HG03439 (cell line): ENCODE results near the gene PLCL2.
"Not testable (repeated sequence)": the region's sequence is repeated elsewhere in the genome, so short reads cannot be mapped to it uniquely, and the experiment has no call there.

Experiments used
- ATAC-seq: cut with Tn5 transposase; IDR thresholded peaks from one replicate; pipeline ENCODE4 v1.9.1; 2021; ENCODE audit warnings: mild to moderate bottlenecking, moderate library complexity; ENCODE audit not compliant: unreplicated experiment

PLCL2 gene

GRCh38 chr3:17070161-17070959, 185.6 kb downstream of the PLCL2 start:
- ATAC-seq = no peak

DNA sequence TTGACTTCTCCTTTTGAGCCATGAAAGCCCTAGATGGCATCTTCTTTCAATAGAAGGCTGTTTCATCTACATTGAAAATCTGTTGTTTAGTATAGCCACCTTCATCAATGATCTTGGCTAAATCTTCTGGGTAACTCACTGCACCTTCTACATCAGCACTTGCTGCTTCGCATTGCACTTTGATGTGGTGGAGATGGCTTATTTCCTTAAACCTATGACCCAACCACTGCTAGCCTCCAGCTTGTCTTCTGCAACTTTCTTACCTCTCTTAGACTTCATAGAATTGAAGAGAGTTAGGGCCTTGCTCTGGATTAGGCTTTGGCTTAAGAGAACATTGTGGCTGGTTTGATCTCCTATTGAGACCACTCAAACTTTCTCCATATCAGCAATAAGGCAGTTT, 189.8 kb downstream of the PLCL2 start:
- no peak for ATAC-seq

DNA sequence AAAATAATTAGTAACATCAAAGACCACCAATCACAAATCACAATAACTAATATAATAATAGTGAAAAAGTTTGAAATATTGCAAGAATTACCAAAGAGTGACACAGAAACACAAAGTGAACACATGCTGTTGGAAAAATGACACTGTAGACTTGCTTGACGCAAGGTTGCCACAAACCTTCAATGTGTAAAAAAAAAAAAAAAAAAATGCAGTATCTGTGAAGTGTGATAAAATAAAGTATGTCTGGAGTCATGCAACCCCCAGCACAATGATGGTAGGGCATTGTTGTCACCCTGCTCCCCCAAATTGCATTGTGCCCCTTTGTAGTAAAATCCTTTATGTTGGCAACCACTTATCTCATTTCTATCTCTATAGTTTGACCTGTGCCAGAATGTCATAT, 190.6 kb downstream of the PLCL2 start:
- no peak for ATAC-seq

DNA sequence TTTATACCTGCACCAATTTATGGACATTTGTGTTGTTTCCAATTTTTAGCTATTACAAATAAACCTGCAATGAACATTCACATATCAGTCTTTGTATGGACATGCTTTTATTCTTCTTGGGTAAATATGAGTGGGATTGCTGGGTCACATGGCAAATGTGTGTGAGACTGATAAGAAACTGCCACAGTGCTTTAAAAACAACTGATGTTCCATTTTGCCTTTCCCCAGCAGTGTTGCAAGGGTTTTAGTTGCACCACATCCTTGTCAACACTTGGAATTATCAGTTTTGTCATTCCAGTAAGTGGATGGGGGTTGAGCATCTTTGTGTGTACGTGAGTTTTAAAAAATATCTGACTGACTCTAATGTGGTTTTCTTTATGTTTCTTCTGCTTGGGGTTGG, 191.2 kb downstream of the PLCL2 start:
- ATAC-seq = no peak

DNA sequence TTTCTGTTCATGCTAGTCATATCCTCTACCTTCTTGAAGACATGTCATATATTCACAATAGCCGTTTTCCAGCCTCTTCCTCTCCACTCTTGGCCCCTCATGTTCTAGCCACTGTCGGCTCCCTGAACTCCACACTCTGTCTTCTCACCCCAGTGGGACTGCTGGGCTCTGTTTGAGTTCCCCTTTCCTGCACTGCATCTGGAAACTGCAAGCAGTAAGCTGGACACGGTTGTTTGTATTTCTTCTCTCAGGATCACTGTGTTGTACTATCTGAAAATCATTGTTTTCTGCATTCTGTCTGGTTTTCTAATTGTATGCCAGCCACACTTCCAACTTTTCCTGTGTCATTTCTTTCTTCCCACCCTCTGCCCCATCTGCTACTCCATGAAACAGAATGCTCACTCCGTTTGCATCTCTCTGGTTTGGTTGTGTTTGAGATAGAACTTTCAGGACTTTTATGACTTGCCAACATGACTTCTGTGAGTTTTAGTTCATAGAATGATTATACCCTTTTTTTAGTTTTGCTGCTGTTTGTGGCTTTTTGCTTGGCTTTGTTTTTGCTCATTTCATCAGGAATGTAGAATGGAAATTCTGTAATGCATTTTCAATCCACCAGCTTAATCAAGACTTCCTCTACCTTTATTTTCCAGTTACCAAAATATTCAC, 192.3 kb downstream of the PLCL2 start:
- no peak for ATAC-seq

GRCh38 chr3:17077606-17078005, 192.9 kb downstream of the PLCL2 start:
- no peak for ATAC-seq

- no peak for ATAC-seq
Measured at GRCh38 chr3:17078926-17079465, 194.2 kb downstream of the PLCL2 start.

- ATAC-seq = no peak
Measured at GRCh38 chr3:17079933-17080332, 195.2 kb downstream of the PLCL2 start.

GRCh38 chr3:17081520-17081919, 196.8 kb downstream of the PLCL2 start:
- no peak for ATAC-seq

DNA sequence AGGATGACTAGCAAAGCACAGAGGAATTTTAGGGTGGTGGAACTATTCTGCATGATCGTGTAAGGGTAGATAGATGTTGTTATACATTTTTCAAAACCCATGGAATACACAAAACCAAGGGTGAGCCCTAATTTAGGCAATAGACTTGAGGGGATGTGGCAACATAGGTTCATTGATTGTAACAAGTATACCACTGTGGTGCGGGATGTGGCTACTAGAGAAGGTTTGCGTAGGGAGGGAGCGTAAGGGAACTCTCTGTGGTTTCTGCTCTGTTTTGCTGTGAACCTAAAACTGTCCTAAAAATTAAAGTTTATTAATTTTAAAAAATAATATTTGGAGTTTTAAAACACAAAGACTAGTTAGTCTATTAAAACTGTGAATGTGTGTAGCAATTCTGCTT, 202.8 kb downstream of the PLCL2 start:
- no peak for ATAC-seq

- no peak for ATAC-seq
Measured at GRCh38 chr3:17088017-17088416, 203.3 kb downstream of the PLCL2 start.

- no peak for ATAC-seq
Measured at GRCh38 chr3:17088602-17089313, 204.0 kb downstream of the PLCL2 start.

GRCh38 chr3:17089314-17089700, 204.6 kb downstream of the PLCL2 start:
- no peak for ATAC-seq

DNA sequence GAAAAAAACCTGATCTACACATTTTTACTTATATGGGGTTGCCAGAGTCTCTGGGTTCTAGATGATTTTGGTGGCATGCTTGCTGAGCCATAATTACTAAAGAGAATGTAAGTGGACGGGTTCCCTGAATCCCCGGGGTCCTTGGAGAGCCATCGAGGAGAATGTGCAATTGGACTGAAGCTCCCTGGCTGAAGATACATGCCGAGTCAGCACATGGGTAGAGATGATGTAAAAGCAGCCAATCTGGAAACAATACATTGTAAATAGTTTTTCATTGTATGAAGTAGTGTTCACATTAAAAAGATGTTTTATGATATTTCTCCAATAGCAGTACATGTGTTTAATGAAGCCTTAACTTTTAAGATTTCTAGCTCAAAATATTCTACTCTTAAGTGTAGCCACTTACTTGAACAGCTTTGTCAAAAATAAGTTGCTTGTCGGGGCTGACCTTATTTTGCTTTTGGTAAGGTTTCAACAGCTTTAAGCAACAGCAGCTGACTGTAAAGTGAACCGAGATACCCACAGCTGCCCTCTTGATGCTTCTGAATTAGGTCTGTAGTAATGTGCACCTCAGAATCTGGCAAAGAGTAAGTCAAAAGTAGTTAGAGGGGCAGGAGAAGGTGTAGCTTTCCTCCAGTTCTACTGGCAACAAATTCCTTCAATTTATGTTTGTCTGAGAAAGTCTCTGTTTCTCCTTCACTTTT, 205.7 kb downstream of the PLCL2 start:
- no peak for ATAC-seq

- no peak for ATAC-seq
Measured at GRCh38 chr3:17091910-17092582, 207.3 kb downstream of the PLCL2 start.

GRCh38 chr3:17092583-17092933, 207.8 kb downstream of the PLCL2 start:
- no peak for ATAC-seq

- ATAC-seq = no peak
Measured at GRCh38 chr3:17094551-17094950, 209.8 kb downstream of the PLCL2 start.

DNA sequence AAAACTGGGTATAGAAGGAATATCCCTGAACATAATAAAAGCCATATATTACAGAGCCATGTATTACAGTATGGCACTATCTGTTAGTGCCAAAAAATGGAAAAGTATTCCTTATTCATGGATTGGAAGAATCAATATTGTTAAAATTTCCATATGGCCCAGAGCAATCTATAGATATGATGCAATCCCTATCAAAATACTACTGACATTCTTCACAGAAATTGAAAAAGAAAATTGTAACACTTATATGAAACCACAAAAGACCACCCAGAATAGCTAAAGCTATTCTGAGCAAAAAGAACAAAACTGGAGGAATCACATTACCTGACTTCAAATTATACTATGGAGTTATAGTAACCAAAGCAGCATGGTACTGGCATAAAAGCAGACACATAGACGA, 218.8 kb downstream of the PLCL2 start:
- ATAC-seq = no peak

DNA sequence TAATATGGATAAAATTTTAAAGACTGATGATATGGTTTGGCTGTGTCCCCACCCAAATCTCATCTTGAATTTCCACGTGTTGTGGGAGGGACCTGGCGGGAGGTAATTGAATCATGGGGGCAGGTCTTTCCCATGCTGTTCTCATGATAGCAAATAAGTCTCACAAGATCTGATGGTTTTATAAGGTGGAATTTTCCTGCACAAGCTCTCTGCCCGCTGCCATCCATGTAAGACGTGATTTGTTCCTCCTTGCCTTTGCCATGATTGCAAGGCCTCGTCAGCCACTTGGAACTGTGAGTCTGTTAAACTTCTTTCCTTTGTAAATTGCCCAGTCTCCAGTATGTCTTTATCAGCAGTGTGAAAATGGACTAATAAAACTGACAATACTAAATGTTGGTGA, 222.0 kb downstream of the PLCL2 start:
- ATAC-seq = not testable (repeated sequence)

- ATAC-seq = no peak
Measured at GRCh38 chr3:17110660-17111396, 226.1 kb downstream of the PLCL2 start.
